RWPE2 (cell line): ENCODE measurements around the gene RTN4R.

Experiments used
- ATAC-seq: fragments of 200-7000 bp; cut with Tn5 transposase; 3 replicates; pipeline ENCODE4 v1.9.1; 2021; ENCODE audit warnings: low read depth
- DNase-seq: peaks from one replicate; pipeline ENCODE4 v3.0.0-alpha.2; 2020; ENCODE audit warnings: low spot score
- H3K27ac ChIP-seq: fragments of 450-650 bp; 2 replicates; pipeline ENCODE4 v1.5.1; 2017; ENCODE audit warnings: mild to moderate bottlenecking; ENCODE audit not compliant: poor library complexity, severe bottlenecking
- H3K27me3 ChIP-seq: fragments of 250-450 bp; sonication (Bioruptor Pico); 2 replicates; pipeline ENCODE4 v1.5.1; 2021; ENCODE audit warnings: mild to moderate bottlenecking, moderate library complexity; ENCODE audit not compliant: insufficient read depth, poor library complexity, severe bottlenecking
- H3K36me3 ChIP-seq: fragments of 250-450 bp; sonication (Bioruptor Pico); 2 replicates; pipeline ENCODE4 v1.5.1; 2020; ENCODE audit warnings: low read depth, mild to moderate bottlenecking, moderate library complexity
- H3K4me1 ChIP-seq: fragments of 250-450 bp; sonication (Bioruptor Pico); 2 replicates; pipeline ENCODE4 v1.5.1; 2021; ENCODE audit warnings: mild to moderate bottlenecking, moderate library complexity; ENCODE audit not compliant: insufficient read depth, poor library complexity, severe bottlenecking
- H3K4me3 ChIP-seq: fragments of 250-450 bp; sonication (Bioruptor Pico); 2 replicates; pipeline ENCODE4 v1.5.1; 2021; ENCODE audit warnings: mild to moderate bottlenecking, moderate library complexity; ENCODE audit not compliant: severe bottlenecking
- H3K9me3 ChIP-seq: fragments of 250-450 bp; sonication (Bioruptor Pico); 2 replicates; pipeline ENCODE4 v1.5.1; 2021; ENCODE audit warnings: mild to moderate bottlenecking, moderate library complexity; ENCODE audit not compliant: severe bottlenecking
- CTCF ChIP-seq: fragments of 450-650 bp; IDR thresholded peaks from one replicate; pipeline ENCODE4 v1.5.1; 2017; ENCODE audit warnings: mild to moderate bottlenecking, moderate library complexity; ENCODE audit not compliant: poor library complexity, severe bottlenecking

RTN4R gene

GRCh38 chr22:20198557-20199319 lies 69.4 kb downstream of the RTN4R start:
- Histone ChIP-seq H3K36me3 (no peaks in the 10 kb centered on the region), H3K4me3 (no peak overlapping the region), H3K27ac (no peak overlapping the region), H3K9me3 (no peaks in the 10 kb centered on the region), H3K4me1 (peaks cover 5% of the 10 kb centered on the region), H3K27me3 (no peaks in the 10 kb centered on the region)
- DNase-seq (no peak), ATAC-seq (no peak)
- TF ChIP-seq CTCF = no peak

GRCh38 chr22:20197407-20198030 lies 70.6 kb downstream of the RTN4R start:
- Histone ChIP-seq H3K36me3 (no peaks in the 10 kb centered on the region), H3K9me3 (no peaks in the 10 kb centered on the region), H3K4me1 (no peaks in the 10 kb centered on the region), H3K27ac (no peak overlapping the region), H3K27me3 (no peaks in the 10 kb centered on the region), H3K4me3 (no peak overlapping the region)
- ATAC-seq (no peak), DNase-seq (no peak)
- TF ChIP-seq CTCF = no peak

DNA sequence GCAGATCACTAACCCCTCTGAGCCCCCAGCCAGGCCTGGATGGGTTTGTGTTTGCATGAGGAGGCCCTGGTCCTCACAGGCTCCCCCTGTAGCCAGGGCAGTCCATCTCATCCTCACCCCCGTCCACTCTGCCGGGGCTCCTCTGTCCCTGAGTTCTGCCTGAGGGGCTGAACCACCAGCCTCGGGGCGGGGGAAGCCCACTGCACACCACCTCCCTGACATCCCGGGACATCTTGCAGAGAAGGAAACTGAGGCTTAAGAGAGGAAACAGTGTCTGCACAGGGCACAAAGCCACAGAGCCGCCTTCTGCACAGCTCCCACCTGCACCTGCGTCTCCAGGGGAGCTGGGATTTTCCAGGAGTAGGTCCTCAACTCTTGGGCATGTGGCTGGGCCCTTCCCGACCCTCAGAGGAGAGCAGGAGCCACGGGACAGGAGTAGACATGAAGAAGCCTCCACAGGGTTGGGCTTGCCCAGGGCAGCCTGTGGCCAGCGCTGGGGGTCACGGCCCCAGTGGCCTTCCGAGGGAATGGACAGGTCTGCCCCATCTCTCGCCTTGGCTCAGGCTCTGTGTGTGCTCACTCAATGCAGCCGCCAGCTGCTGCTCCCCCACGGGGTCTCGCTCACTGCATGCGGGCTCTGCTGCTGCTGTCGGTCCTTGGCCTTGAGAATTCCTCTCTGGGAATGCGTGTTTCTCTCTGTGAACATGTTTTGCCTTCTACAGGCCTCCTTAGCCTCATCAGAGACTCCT lies 71.8 kb downstream of the RTN4R start:
- ATAC-seq = no peak

GRCh38 chr22:20194681-20195593 lies 73.2 kb downstream of the RTN4R start:
- no peak for TF ChIP-seq CTCF
- Histone ChIP-seq H3K27ac (no peak overlapping the region), H3K4me1 (no peaks in the 10 kb centered on the region), H3K27me3 (no peaks in the 10 kb centered on the region), H3K9me3 (no peaks in the 10 kb centered on the region), H3K4me3 (no peak overlapping the region), H3K36me3 (no peaks in the 10 kb centered on the region)
- ATAC-seq (no peak), DNase-seq (no peak)

More for the DNA sequence above, 71.8 kb downstream of the RTN4R start:
- TF ChIP-seq CTCF = no peak
- Histone ChIP-seq H3K36me3 (no peaks in the 10 kb centered on the region), H3K4me3 (no peak overlapping the region), H3K27ac (no peak overlapping the region), H3K27me3 (no peaks in the 10 kb centered on the region), H3K9me3 (no peaks in the 10 kb centered on the region), H3K4me1 (no peaks in the 10 kb centered on the region)
- DNase-seq = no peak
